G401.6 (cell line): Measurements from ENCODE around the gene PCDHB6.
"Not testable (repeated sequence)": the region's sequence is repeated elsewhere in the genome, so short reads cannot be mapped to it uniquely, and the experiment has no call there.

Experiments
- FAIRE-seq: peaks from 2 replicates; lab custom pipeline; 2012; peaks lifted over from hg19 to GRCh38; lab: Jason Lieb, UNC

Gene PCDHB6

DNA sequence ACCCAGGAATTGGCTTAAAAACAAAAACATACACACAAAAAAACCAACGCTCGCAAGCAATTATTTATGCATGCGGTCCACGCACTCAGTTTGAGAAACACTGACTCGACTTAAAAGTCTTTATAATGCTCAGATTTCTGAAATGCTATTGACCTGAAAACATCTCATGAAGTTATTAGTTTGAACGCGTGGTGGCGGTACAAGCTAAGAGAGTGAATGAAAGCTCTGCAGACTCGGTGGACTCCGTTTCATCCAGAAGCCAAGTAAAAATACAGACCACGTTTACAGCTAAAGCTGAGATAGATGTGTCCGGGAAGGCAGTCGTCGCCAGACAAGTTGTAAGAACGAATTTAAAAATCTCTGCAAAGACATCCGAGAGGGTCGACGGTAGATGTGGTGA lies at the start of gene PCDHB6:
Gene PCDHB6, plus strand, starts transcription at position 246 of the 400 bp plus-strand sequence. CDS start 201 bp downstream, outside the sequence.
- no peak for FAIRE-seq

DNA sequence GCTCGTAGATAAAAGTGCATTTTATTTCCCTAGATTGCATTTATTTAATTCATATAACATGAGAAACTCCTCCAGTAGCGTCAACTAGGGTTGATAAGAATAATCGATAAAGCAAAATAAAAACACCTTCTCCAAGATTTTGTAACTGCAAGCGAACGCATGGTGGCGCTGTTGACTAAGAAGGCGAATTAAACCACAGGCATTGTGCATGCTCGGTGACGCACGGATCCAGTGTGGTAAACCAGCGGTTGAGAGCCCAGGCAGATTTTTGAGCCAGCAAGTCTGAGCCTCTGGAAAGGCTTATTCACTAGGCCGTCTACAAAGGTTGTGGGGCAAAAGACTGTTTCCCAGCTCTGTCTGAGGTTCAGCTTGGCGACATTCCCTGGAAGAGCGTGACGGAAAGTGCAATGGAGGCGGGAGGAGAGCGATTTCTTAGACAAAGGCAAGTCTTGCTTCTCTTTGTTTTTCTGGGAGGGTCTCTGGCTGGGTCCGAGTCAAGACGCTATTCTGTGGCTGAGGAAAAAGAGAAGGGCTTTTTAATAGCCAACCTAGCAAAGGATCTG lies 49.5 kb upstream of the PCDHB6 start, which contains the start of gene PCDHB3:
Gene PCDHB3, plus strand, starts transcription at position 231 of the 563 bp plus-strand sequence. Its CDS starts 177 bp downstream, at position 408.
- no peak for FAIRE-seq

DNA sequence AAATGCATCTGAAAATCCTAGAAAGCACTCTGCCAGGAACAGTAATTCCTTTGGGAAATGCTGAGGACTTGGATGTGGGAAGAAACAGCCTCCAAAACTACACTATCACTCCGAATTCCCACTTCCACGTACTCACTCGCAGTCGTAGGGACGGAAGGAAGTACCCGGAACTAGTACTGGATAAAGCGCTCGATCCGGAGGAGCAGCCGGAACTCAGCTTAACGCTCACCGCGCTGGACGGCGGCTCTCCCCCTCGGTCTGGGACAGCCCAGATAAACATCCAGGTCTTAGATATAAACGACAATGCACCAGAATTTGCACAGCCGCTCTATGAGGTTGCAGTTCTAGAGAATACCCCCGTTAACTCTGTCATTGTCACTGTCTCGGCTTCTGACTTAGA lies 48.8 kb upstream of the PCDHB6 start:
- no peak for FAIRE-seq

DNA sequence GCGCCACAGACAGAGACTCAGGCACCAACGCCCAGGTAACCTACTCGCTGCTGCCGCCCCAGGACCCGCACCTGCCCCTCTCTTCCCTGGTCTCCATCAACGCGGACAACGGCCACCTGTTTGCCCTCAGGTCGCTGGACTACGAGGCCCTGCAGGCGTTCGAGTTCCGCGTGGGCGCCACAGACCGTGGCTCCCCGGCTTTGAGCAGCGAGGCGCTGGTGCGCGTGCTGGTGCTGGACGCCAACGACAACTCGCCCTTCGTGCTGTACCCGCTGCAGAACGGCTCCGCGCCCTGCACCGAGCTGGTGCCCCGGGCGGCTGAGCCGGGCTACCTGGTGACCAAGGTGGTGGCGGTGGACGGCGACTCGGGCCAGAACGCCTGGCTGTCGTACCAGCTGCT lies 47.8 kb upstream of the PCDHB6 start:
- not testable (repeated sequence) for FAIRE-seq

DNA sequence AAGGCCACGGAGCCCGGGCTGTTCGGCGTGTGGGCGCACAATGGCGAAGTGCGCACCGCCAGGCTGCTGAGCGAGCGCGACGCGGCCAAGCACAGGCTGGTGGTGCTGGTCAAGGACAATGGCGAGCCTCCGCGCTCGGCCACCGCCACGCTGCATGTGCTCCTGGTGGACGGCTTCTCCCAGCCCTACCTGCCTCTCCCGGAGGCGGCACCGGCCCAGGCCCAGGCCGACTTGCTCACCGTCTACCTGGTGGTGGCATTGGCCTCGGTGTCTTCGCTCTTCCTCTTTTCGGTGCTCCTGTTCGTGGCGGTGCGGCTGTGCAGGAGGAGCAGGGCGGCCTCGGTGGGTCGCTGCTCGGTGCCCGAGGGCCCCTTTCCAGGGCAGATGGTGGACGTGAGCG lies 47.4 kb upstream of the PCDHB6 start:
- not testable (repeated sequence) for FAIRE-seq

DNA sequence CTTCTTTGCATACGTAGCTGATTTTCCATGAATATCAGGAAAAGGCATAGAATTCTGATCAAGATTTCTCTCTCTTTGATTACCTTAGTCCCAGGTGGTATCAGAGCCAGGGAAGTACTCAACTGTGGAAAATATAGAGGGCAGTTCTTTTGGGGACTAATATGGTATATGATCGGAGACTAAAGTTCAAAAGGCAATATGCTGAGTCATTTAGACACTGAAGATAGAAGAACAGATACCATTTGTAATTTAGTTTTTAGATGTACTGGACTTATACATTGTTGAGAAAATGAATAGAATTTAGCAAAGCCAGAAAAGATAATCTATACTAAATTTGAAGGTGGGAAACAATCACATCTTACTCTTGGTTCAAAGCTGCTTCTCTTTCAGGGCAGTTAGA lies 44.5 kb upstream of the PCDHB6 start:
- no peak for FAIRE-seq

DNA sequence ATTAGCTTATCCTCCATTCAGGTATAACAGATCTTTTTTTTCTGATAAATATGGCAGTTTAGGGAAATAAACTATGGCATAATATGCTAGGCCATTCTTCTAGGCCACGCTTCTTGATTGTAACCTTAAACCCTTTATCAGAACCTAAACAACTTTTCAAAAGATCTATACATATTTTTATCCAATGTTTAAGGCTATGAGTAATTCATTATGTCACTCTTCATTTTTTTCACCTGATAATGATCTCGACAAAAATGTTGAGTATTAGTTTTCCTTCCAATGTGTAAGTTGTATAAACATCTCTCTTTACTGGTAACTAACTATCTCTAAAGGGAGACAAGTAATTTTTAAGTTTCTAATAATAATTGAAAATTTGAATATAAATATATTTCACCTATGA lies 30.6 kb upstream of the PCDHB6 start:
- FAIRE-seq, result no peak

DNA sequence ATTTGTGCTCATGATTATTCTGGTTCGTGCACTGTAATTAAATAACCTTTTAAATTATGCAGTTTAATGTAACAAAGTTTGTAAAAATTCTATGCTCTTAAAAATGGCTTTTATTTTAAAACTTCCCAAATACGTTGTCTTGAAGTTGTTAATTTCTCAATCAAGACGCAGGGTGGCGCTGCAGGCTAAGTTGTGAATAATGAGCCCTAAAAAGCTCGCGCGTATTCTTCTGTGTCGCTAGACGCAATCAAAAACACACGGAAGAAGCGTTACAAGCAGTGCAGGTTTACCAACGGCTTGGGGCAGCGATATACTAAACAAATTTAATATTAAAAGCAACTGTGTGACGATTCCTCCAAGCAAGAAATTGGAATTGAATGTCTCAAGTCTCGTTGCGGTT lies 28.3 kb upstream of the PCDHB6 start, which contains the start of gene PCDHB4:
Gene PCDHB4, plus strand, starts transcription at position 256 of the 400 bp plus-strand sequence. CDS start 181 bp downstream, outside the sequence.
- FAIRE-seq, result no peak

DNA sequence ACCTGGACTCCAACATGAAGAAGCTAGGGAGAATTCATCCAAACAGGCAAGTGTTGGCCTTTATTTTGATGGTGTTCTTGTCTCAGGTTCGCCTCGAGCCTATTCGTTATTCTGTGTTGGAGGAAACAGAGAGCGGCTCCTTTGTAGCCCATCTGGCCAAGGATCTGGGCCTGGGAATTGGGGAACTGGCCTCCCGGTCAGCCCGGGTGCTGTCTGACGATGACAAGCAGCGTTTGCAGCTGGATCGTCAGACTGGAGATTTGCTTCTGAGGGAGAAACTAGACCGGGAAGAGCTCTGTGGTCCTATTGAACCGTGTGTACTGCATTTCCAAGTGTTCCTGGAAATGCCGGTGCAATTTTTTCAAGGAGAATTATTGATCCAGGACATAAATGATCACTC lies 27.9 kb upstream of the PCDHB6 start:
- no peak for FAIRE-seq

DNA sequence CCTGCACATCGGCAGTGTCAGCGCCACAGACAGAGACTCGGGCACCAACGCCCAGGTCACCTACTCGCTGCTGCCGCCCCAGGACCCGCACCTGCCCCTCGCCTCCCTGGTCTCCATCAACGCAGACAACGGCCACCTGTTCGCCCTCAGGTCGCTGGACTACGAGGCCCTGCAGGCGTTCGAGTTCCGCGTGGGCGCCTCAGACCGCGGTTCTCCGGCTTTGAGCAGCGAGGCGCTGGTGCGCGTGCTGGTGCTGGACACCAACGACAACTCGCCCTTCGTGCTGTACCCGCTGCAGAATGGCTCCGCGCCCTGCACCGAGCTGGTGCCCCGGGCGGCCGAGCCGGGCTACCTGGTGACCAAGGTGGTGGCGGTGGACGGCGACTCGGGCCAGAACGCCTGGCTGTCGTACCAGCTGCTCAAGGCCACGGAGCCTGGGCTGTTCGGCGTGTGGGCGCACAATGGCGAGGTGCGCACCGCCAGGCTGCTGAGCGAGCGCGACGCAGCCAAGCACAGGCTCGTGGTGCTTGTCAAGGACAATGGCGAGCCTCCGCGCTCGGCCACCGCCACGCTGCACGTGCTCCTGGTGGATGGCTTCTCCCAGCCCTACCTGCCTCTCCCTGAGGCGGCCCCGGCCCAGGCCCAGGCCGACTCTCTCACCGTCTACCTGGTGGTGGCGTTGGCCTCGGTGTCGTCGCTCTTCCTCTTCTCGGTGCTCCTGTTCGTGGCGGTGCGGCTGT lies 26.3 kb upstream of the PCDHB6 start:
- FAIRE-seq, result not testable (repeated sequence)

DNA sequence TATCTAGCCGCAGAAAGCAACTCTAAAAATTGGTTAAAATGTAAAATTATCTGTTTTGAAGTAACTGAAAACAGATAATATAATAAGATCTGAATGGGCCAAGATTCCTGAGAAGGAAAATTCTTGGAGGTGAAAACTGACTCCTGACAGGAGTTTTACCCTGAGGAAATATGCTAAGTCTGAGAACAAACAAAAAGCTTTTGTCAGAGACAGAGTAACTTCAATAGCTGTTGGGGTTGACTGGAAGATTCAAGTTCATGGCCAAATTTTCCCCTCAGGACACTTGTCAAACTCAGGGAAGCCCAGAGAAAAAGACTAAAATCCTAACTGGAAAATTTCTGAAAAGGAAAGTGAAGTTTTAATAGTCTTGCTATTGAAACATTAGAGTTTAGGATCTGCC lies 22.6 kb upstream of the PCDHB6 start:
- FAIRE-seq, result no peak

DNA sequence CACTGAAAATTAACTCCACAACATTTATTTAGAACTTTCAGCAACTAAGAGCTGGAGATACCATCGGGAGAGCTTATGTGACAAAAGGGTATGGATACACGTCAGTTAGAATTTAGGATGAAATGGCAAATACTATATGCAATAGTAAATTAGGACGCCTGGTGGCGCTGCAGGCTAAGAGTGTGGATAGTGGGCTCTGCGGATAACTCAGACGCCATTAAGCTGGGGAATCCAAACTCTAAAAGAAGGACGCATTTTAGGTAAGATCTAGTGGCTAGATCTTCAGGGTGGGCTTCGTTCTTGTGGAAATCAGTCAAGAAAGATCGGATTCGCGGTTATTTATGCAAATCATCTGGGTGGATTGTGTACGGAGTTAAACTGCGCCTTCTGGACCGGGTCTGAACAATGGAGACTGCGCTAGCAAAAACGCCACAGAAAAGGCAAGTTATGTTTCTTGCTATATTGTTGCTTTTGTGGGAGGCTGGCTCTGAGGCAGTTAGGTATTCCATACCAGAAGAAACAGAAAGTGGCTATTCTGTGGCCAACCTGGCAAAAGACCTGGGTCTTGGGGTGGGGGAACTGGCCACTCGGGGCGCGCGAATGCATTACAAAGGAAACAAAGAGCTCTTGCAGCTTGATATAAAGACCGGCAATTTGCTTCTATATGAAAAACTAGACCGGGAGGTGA lies 14.7 kb upstream of the PCDHB6 start, which contains the start of gene PCDHB5:
Gene PCDHB5, plus strand, starts transcription at position 177 of the 688 bp plus-strand sequence. Its CDS starts 229 bp downstream, at position 406.
- no peak for FAIRE-seq

DNA sequence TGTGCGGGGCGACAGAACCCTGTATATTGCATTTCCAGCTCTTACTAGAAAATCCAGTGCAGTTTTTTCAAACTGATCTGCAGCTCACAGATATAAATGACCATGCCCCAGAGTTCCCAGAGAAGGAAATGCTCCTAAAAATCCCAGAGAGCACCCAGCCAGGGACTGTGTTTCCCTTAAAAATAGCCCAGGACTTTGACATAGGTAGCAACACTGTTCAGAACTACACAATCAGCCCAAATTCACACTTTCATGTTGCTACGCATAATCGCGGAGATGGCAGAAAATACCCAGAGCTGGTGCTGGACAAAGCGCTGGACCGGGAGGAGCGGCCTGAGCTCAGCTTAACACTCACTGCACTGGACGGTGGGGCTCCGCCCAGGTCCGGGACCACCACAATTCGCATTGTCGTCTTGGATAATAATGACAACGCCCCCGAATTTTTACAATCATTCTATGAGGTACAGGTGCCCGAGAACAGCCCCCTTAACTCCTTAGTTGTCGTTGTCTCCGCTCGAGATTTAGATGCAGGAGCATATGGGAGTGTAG lies 14.1 kb upstream of the PCDHB6 start:
- FAIRE-seq, result no peak

DNA sequence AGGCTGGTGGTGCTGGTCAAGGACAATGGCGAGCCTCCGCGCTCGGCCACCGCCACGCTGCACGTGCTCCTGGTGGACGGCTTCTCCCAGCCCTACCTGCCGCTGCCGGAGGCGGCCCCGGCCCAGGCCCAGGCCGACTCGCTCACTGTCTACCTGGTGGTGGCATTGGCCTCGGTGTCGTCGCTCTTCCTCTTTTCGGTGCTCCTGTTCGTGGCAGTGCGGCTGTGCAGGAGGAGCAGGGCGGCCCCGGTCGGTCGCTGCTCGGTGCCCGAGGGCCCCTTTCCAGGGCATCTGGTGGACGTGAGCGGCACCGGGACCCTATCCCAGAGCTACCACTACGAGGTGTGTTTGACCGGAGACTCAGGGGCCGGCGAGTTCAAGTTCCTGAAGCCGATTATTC lies 12.5 kb upstream of the PCDHB6 start:
- not testable (repeated sequence) for FAIRE-seq

DNA sequence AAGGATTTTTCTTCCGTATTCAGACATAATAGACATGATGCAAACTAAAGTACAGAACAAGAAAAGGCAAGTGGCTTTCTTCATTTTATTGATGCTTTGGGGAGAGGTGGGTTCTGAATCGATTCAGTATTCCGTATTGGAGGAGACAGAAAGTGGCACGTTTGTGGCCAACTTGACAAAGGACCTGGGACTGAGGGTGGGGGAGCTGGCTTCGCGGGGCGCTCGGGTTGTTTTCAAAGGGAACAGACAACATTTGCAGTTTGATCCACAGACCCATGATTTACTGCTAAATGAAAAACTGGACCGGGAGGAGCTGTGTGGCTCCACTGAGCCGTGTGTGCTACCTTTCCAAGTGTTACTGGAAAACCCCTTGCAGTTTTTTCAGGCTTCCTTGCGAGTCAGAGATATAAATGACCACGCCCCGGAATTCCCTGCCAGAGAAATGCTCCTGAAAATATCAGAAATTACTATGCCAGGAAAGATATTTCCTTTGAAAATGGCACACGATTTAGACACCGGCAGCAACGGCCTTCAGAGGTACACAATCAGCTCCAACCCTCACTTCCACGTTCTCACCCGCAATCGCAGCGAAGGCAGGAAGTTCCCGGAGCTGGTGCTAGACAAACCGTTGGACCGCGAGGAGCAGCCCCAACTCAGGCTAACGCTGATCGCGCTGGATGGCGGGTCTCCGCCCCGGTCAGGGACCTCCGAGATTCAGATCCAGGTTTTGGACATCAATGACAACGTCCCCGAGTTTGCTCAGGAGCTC lies 551 bp downstream of the PCDHB6 start:
- no peak for FAIRE-seq

DNA sequence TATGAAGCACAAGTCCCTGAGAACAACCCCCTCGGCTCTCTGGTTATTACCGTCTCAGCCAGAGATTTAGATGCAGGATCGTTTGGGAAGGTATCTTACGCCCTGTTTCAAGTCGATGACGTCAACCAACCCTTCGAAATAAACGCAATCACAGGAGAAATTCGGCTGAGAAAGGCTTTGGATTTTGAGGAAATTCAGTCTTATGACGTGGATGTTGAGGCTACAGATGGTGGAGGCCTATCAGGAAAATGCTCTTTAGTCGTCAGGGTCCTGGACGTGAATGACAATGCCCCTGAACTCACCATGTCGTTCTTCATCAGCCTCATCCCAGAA lies 1.1 kb downstream of the PCDHB6 start:
- no peak for FAIRE-seq

DNA sequence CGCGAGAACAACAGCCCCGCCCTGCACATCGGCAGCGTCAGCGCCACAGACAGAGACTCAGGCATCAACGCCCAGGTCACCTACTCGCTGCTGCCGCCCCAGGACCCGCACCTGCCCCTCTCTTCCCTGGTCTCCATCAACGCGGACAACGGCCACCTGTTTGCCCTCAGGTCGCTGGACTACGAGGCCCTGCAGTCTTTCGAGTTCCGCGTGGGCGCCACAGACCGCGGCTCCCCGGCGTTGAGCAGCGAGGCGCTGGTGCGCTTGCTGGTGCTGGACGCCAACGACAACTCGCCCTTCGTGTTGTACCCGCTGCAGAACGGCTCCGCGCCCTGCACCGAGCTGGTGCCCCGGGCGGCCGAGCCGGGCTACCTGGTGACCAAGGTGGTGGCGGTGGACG lies 1.8 kb downstream of the PCDHB6 start:
- FAIRE-seq, result not testable (repeated sequence)

DNA sequence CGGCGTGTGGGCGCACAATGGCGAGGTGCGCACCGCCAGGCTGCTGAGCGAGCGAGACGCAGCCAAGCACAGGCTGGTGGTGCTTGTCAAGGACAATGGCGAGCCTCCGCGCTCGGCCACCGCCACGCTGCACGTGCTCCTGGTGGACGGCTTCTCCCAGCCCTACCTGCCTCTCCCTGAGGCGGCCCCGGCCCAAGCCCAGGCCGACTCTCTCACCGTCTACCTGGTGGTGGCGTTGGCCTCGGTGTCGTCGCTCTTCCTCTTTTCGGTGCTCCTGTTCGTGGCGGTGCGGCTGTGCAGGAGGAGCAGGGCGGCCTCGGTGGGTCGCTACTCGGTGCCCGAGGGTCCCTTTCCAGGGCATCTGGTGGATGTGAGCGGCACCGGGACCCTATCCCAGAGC lies 2.2 kb downstream of the PCDHB6 start:
- not testable (repeated sequence) for FAIRE-seq

DNA sequence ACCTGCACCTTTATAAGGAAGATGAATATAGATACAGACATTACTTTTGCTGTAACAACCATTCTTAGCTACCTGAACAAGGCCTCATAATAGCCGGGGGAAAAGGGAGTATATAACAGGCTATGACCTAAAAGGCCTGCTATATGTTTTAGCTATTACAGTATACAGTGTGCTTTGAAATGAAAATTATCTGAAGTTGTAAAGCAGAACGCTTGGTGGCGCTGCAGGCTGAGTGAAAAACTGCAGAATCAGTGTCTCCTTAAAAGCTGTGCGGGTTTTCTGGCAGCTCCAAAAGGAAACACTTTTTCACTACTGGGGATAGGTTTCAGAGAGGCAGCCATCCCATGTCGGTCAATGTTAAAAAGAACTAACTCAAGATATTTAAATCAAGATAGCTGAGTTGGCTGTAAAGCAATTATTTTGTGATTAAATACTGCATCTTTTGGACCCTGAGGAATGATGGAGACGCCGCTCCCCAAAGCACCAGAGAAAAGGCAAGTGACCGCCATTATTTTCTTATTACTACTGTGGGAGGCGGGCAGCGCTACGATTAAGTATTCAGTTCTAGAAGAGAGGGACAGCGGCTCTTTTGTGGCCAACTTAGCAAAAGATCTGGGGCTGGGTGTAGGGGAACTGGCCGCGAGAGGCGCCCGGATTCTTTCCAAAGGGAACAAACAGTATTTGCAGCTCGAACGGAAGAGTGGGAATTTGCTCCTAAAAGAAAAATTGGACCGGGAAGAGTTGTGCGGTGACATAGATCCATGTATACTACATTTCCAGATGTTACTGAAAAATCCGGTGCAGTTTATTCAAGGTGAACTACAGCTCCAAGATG lies 5.9 kb downstream of the PCDHB6 start:
- no peak for FAIRE-seq

DNA sequence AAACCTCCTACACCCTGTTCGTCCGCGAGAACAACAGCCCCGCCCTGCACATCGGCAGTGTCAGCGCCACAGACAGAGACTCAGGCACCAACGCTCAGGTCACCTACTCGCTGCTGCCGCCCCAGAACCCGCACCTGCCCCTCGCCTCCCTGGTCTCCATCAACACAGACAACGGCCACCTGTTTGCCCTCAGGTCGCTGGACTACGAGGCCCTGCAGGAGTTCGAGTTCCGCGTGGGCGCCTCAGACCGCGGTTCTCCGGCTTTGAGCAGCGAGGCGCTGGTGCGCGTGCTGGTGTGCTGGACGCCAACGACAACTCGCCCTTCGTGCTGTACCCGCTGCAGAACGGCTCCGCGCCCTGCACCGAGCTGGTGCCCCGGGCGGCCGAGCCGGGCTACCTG lies 7.5 kb downstream of the PCDHB6 start:
- not testable (repeated sequence) for FAIRE-seq

DNA sequence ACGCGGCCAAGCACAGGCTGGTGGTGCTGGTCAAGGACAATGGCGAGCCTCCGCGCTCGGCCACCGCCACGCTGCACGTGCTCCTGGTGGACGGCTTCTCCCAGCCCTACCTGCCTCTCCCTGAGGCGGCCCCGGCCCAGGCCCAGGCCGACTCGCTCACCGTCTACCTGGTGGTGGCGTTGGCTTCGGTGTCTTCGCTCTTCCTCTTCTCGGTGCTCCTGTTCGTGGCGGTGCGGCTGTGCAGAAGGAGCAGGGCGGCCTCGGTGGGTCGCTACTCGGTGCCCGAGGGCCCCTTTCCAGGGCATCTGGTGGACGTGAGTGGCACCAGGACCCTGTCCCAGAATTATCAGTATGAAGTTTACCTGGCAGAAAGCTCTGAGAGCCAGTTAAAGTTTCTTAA lies 8.0 kb downstream of the PCDHB6 start:
- not testable (repeated sequence) for FAIRE-seq
